SK-N-SH (cell line): ENCODE results near the gene LANCL2.
"Not testable (repeated sequence)": the region's sequence is repeated elsewhere in the genome, so short reads cannot be mapped to it uniquely, and the experiment has no call there.

Experiments used
- CHD2 ChIP-seq: fragments of 150-350 bp; IDR thresholded peaks from 2 replicates; pipeline ENCODE4 v1.6.1; 2018; ENCODE audit warnings: low read length; ENCODE audit not compliant: partially characterized antibody
- CTCF ChIP-seq: fragments of 200-600 bp; sonication (generic); IDR thresholded peaks from 2 replicates; pipeline ENCODE4 v1.6.1; 2017; ENCODE audit warnings: antibody characterized with exemption, mild to moderate bottlenecking, moderate library complexity
- EP300 ChIP-seq, 2 experiments: IDR thresholded peaks; 2 replicates each; pipeline versions ENCODE4 v1.4.0 to v1.6.1; 2012; ENCODE audit warnings: borderline replicate concordance in 1 of 2, low read depth in 1 of 2, low read length in 1 of 2
- EZH2phosphoT487 ChIP-seq: fragments of 200-600 bp; sonication (generic); IDR thresholded peaks from 2 replicates; pipeline ENCODE4 v1.6.1; 2017; ENCODE audit warnings: low read depth, mixed run types, mild to moderate bottlenecking, antibody characterized with exemption, moderate library complexity, borderline replicate concordance
- POLR2AphosphoS5 ChIP-seq: IDR thresholded peaks from 2 replicates; pipeline ENCODE4 v1.6.1; 2012; ENCODE audit warnings: low read depth, low read length
- RAD21 ChIP-seq: IDR thresholded peaks from 2 replicates; pipeline ENCODE4 v1.6.1; 2012; ENCODE audit warnings: mild to moderate bottlenecking, low read length
- TAF1 ChIP-seq: IDR thresholded peaks from 2 replicates; pipeline ENCODE4 v1.6.1; 2012; ENCODE audit warnings: low read depth, mild to moderate bottlenecking, low read length, moderate library complexity, borderline replicate concordance
- TCF12 ChIP-seq: IDR thresholded peaks from 2 replicates; pipeline ENCODE4 v1.4.0; 2012
- TEAD4 ChIP-seq: IDR thresholded peaks from 2 replicates; pipeline ENCODE4 v1.4.0; 2012; ENCODE audit warnings: mild to moderate bottlenecking, borderline replicate concordance; ENCODE audit not compliant: insufficient read depth
- USF1 ChIP-seq: IDR thresholded peaks from 2 replicates; pipeline ENCODE4 v1.4.0; 2012; ENCODE audit warnings: low read depth, borderline replicate concordance
- TF ChIP-seq, protein P1 (sequence below): IDR thresholded peaks from 2 replicates; pipeline ENCODE4; 2012

DNA sequence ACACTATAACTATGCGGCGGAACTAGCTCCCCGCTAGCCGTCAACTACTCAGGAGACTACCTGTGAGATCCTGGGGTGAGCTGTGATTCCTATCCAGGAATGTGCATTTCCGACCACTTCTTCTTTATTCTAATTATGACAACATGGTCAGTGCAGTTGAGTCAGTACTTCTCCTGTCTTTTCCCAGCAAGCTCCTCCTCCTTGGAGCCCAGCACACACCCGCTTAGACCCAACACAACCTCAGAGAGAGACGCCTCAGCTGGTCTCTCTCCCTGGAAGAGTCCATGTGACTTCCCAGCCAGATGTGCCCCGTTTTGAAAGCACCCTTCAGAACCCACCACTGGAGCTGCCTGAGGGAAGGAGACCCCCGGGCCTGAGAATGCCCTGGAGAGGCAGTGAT, 106.5 kb downstream of the LANCL2 start:
- not testable (repeated sequence) for TF ChIP-seq TEAD4; TCF12; CHD2; TAF1; CTCF; POLR2AphosphoS5; USF1; EZH2phosphoT487; RAD21; EP300 (IDR thresholded peaks at IDR 0.05; ENCODE audit: borderline replicate concordance in 1 of 2, low read depth in 1 of 2, low read length in 1 of 2)
- TF ChIP-seq, protein P1, sequence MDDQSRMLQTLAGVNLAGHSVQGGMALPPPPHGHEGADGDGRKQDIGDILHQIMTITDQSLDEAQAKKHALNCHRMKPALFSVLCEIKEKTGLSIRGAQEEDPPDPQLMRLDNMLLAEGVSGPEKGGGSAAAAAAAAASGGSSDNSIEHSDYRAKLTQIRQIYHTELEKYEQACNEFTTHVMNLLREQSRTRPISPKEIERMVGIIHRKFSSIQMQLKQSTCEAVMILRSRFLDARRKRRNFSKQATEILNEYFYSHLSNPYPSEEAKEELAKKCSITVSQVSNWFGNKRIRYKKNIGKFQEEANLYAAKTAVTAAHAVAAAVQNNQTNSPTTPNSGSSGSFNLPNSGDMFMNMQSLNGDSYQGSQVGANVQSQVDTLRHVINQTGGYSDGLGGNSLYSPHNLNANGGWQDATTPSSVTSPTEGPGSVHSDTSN = not testable (repeated sequence)
